HG03280 (cell line): Measurements from ENCODE around the gene KAZALD1.
"Not testable (repeated sequence)": the region's sequence is repeated elsewhere in the genome, so short reads cannot be mapped to it uniquely, and the experiment has no call there.

Source experiments
- ATAC-seq: cut with Tn5 transposase; IDR thresholded peaks from one replicate; pipeline ENCODE4 v1.9.1; 2021; ENCODE audit warnings: mild to moderate bottlenecking, moderate library complexity; ENCODE audit not compliant: unreplicated experiment

KAZALD1 gene

GRCh38 chr10:101030496-101031127, 31.2 kb upstream of the KAZALD1 start:
- ATAC-seq = no peak

GRCh38 chr10:101031128-101031795, 30.5 kb upstream of the KAZALD1 start, which contains the start of the genes PDZD7 and SFXN3:
PDZD7 (minus strand) TSS chr10:101031129; CDS start chr10:101030219, 910 bp downstream.
SFXN3 (plus strand) TSS chr10:101031234; CDS start chr10:101034695, 3,461 bp downstream.
- peak; percentile 92 for ATAC-seq

- ATAC-seq = no peak
Measured at GRCh38 chr10:101031796-101032636, 29.8 kb upstream of the KAZALD1 start.

GRCh38 chr10:101032637-101033224, 29.1 kb upstream of the KAZALD1 start:
- ATAC-seq = no peak

- no peak for ATAC-seq
Measured at GRCh38 chr10:101033276-101033675, 28.5 kb upstream of the KAZALD1 start.

- not testable (repeated sequence) for ATAC-seq
Measured at GRCh38 chr10:101034404-101034803, 27.4 kb upstream of the KAZALD1 start.

- ATAC-seq = no peak
Measured at GRCh38 chr10:101035314-101035713, 26.5 kb upstream of the KAZALD1 start.

GRCh38 chr10:101035916-101036702, 25.7 kb upstream of the KAZALD1 start:
- ATAC-seq = no peak

GRCh38 chr10:101036726-101037125, 25.1 kb upstream of the KAZALD1 start:
- no peak for ATAC-seq

- no peak for ATAC-seq
Measured at GRCh38 chr10:101038484-101038883, 23.3 kb upstream of the KAZALD1 start.

- no peak for ATAC-seq
Measured at GRCh38 chr10:101040061-101040460, 21.7 kb upstream of the KAZALD1 start.

GRCh38 chr10:101040851-101041250, 20.9 kb upstream of the KAZALD1 start:
- no peak for ATAC-seq

GRCh38 chr10:101041252-101041761, 20.5 kb upstream of the KAZALD1 start:
- peak; percentile 56 for ATAC-seq

GRCh38 chr10:101042118-101042517, 19.7 kb upstream of the KAZALD1 start:
- no peak for ATAC-seq

- ATAC-seq = peak; percentile 93
Measured at GRCh38 chr10:101042667-101043362, 19.0 kb upstream of the KAZALD1 start.

GRCh38 chr10:101043363-101043707, 18.5 kb upstream of the KAZALD1 start:
- no peak for ATAC-seq

GRCh38 chr10:101044117-101044516, 17.7 kb upstream of the KAZALD1 start:
- no peak for ATAC-seq

- ATAC-seq = no peak
Measured at GRCh38 chr10:101046332-101047238, 15.2 kb upstream of the KAZALD1 start.

- ATAC-seq = no peak
Measured at GRCh38 chr10:101047268-101047667, 14.5 kb upstream of the KAZALD1 start.
